Inflammatory macrophage treated with lipopolysaccharide for 1 hour (primary cell): ENCODE results near the gene CTSC.
"Not testable (repeated sequence)": the region's sequence is repeated elsewhere in the genome, so short reads cannot be mapped to it uniquely, and the experiment has no call there.

Experiments
- DNase-seq, 2 donors: peaks; one replicate each; pipeline ENCODE4 v3.0.0-alpha.2; 2020 to 2022

The CTSC gene

GRCh38 chr11:88280673-88281316, 56.7 kb downstream of the CTSC start:
- no peak for DNase-seq

DNA sequence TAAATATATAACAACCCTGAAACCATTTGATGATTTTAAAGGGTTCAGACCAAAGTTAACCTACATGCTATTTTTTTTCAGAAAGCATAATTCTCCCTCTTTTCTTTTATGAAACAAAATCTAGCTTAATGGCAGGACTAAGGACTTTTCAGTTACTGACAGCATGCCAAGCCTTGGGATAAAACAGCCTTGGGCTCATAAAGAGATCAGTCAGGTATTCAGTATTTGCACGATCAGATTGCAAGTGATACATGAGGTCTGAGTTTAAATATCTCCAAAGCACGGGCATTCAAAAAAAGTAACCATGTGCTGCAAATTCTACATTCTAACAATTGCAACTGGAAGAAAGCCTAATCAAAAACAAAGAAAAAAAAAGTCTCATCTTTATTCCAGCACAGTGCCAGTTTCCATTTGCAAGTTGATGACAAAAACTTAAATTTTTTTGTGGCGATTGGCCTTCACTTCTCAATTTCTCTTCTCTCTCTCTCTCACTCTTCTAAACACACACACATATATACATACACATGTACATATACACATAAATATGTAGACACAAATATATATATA, 60.1 kb downstream of the CTSC start:
- DNase-seq = no peak

GRCh38 chr11:88275636-88276035, 61.9 kb downstream of the CTSC start:
- DNase-seq = no peak

- DNase-seq = no peak
Observed at GRCh38 chr11:88266919-88267318, 70.6 kb downstream of the CTSC start.

GRCh38 chr11:88266157-88266556, 71.4 kb downstream of the CTSC start:
- no peak for DNase-seq

GRCh38 chr11:88259431-88259830, 78.1 kb downstream of the CTSC start:
- no peak for DNase-seq

DNA sequence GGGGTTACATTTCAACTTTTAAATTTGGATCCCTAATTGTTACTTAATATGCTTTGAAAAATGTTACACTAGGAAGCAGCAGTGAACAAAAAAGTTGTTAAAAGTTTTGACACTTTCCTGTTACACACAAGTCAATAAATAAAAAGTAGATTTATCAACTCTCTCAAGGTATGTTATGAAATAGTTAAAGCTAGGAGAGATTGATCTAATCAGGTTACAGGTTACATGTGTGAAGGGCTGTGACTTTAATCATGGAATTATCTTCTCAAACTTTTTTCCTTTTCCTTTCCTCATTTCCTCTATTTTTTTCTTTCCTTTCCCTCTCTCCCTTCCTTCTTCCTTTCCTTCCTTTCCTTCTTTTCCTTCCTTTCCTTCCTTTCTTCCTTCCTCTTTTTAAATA, 85.3 kb downstream of the CTSC start:
- DNase-seq = no peak

DNA sequence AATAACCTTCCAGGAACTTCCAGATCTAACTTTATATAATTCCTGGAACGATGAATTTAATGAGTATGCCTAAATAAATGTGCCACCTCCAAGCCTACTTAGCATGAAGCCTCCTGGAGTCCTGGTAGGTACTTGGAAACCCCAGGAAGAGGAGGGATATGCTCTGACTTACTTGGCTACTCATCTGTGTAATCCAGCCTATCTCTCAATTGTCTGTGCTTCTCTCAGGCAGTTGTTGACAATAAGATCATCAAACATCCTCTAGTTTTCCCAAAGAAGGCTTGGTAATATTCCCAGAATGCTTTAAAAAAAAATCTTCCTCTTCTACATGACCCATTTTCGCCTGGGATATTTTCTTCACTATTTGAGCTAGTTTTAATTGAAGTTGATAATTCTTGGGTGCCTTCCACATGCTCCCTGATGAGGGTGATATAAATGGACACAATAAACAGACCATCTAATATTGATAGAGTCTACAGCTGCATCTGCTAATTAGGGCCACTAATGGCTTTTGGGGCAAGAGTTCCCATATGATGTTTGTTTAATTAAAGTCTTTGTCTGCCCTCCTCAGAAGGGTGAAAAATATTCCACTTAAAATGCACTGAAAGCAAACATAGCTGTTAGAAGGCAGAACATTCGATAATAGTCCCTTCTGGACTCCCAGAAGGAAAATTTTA, 86.8 kb downstream of the CTSC start:
- DNase-seq = no peak

GRCh38 chr11:88249706-88250105, 87.8 kb downstream of the CTSC start:
- no peak for DNase-seq

DNA sequence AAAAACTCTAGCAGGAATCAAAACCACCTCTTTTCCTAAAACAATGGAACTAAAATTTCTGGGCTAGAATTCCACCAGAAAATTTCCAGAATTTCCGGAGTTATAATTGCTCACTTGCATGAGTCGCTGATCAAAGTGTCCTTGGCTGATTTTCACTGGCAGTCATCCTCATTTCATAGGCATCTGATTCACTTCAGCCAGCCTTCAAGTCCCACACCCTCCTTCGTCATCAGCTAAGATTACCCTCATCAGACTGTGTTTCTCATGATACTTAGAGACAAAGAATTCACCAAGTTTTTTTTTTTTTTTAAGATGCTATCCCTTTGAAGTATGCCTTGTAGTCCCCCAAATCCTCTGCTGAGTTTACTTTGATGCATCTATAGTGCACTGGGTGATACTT, 90.8 kb downstream of the CTSC start:
- DNase-seq = no peak

GRCh38 chr11:88245576-88245975, 92.0 kb downstream of the CTSC start:
- DNase-seq = not testable (repeated sequence)
